DOHH2 (cell line): ENCODE results near the gene APOL4.

Experiments
- EZH2phosphoT487 ChIP-seq: fragments of 200-600 bp; sonication (generic); IDR thresholded peaks from 2 replicates; pipeline ENCODE4 v1.6.1; 2017; ENCODE audit warnings: borderline replicate concordance, mild to moderate bottlenecking, antibody characterized with exemption, low read length, moderate library complexity, mixed read lengths
- TF ChIP-seq, protein P1 (sequence below): fragments of 200-600 bp; sonication (generic); IDR thresholded peaks from one replicate; pipeline ENCODE4 v1.5.1; 2014; ENCODE audit warnings: antibody characterized with exemption, mild to moderate bottlenecking, low read depth, low read length; ENCODE audit not compliant: poor library complexity, severe bottlenecking

- TF ChIP-seq, protein P1, sequence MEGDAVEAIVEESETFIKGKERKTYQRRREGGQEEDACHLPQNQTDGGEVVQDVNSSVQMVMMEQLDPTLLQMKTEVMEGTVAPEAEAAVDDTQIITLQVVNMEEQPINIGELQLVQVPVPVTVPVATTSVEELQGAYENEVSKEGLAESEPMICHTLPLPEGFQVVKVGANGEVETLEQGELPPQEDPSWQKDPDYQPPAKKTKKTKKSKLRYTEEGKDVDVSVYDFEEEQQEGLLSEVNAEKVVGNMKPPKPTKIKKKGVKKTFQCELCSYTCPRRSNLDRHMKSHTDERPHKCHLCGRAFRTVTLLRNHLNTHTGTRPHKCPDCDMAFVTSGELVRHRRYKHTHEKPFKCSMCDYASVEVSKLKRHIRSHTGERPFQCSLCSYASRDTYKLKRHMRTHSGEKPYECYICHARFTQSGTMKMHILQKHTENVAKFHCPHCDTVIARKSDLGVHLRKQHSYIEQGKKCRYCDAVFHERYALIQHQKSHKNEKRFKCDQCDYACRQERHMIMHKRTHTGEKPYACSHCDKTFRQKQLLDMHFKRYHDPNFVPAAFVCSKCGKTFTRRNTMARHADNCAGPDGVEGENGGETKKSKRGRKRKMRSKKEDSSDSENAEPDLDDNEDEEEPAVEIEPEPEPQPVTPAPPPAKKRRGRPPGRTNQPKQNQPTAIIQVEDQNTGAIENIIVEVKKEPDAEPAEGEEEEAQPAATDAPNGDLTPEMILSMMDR, result no peak
- no peak for TF ChIP-seq EZH2phosphoT487
Measured at GRCh38 chr22:36220451-36220921, 18.9 kb upstream of the APOL4 start.
